Neural progenitor cell (in vitro differentiated cells): ENCODE measurements around the gene FHL1. TPM values are rescaled to one million over a fixed set of nuclear protein-coding genes. Genes with fewer than 3 reads are reported as not detected.

ENCODE experiments used
- DNase-seq: peaks from one replicate; pipeline ENCODE4 v3.0.0-alpha.2; 2016; ENCODE audit warnings: low spot score
- H2AFZ ChIP-seq: fragments of 200-600 bp; sonication (generic); replicated peaks from 2 replicates; pipeline ENCODE4 v1.6.1; 2016; ENCODE audit warnings: antibody characterized with exemption
- H3F3A ChIP-seq: fragments of 200-600 bp; sonication (generic); 2 replicates; pipeline ENCODE4 v1.6.1; 2016; ENCODE audit warnings: antibody characterized with exemption, low read depth
- H3K27ac ChIP-seq: fragments of 200-600 bp; sonication (generic); 2 replicates; pipeline ENCODE4 v1.5.1; 2016; ENCODE audit warnings: mild to moderate bottlenecking
- H3K27me3 ChIP-seq: fragments of 200-600 bp; sonication (generic); 2 replicates; pipeline ENCODE4 v1.6.1; 2016; ENCODE audit warnings: mild to moderate bottlenecking, moderate library complexity
- H3K36me3 ChIP-seq: fragments of 200-600 bp; sonication (generic); 2 replicates; pipeline ENCODE4 v1.5.1; 2016
- H3K4me1 ChIP-seq: fragments of 200-600 bp; sonication (generic); 2 replicates; pipeline ENCODE4 v1.6.1; 2016; ENCODE audit warnings: mixed run types
- H3K4me2 ChIP-seq: fragments of 200-600 bp; sonication (generic); 2 replicates; pipeline ENCODE4 v1.6.1; 2016
- H3K4me3 ChIP-seq: fragments of 200-600 bp; sonication (generic); 2 replicates; pipeline ENCODE4 v1.5.1; 2016
- H3K79me2 ChIP-seq: fragments of 200-600 bp; sonication (generic); 2 replicates; pipeline ENCODE4 v1.6.1; 2016; ENCODE audit warnings: low read depth
- H3K9ac ChIP-seq: fragments of 200-600 bp; sonication (generic); 2 replicates; pipeline ENCODE4 v1.6.1; 2016
- H3K9me3 ChIP-seq: fragments of 200-600 bp; sonication (generic); 2 replicates; pipeline ENCODE4 v1.5.1; 2016; ENCODE audit warnings: low read depth
- H4K20me1 ChIP-seq: fragments of 200-600 bp; sonication (generic); 2 replicates; pipeline ENCODE4 v1.6.1; 2016; ENCODE audit warnings: low read depth
- H3K27ac Mint-ChIP-seq: 3 replicates; pipeline ENCODE4 v1.8.0; 2021; ENCODE audit warnings: mixed read lengths
- H3K27me3 Mint-ChIP-seq: 2 replicates; pipeline ENCODE4 v1.8.0; 2022; ENCODE audit warnings: low read depth, mild to moderate bottlenecking, inconsistent platforms, moderate library complexity, mixed read lengths; ENCODE audit not compliant: insufficient read depth
- H3K36me3 Mint-ChIP-seq: 3 replicates; pipeline ENCODE4 v1.8.0; 2021; ENCODE audit warnings: mixed read lengths
- H3K4me1 Mint-ChIP-seq: 3 replicates; pipeline ENCODE4 v1.8.0; 2021; ENCODE audit warnings: mixed read lengths
- H3K4me3 Mint-ChIP-seq: 3 replicates; pipeline ENCODE4 v1.8.0; 2021; ENCODE audit warnings: mild to moderate bottlenecking, moderate library complexity, mixed read lengths
- H3K9me3 Mint-ChIP-seq: 3 replicates; pipeline ENCODE4 v1.8.0; 2020; ENCODE audit warnings: mixed read lengths
- EZH2 ChIP-seq: fragments of 200-600 bp; sonication (generic); IDR thresholded peaks from 2 replicates; pipeline ENCODE4 v1.6.1; 2017; ENCODE audit warnings: antibody characterized with exemption, mild to moderate bottlenecking, moderate library complexity
- EZH2phosphoT487 ChIP-seq: fragments of 200-600 bp; sonication (generic); IDR thresholded peaks from 2 replicates; pipeline ENCODE4 v1.6.1; 2017; ENCODE audit warnings: antibody characterized with exemption
- total RNA-seq: library from RNA; depleted of rRNA; stranded (reverse); fragments of >200 nt; gene quantifications from 2 replicates; pipeline ENCODE4 v1.2.3, GENCODE V29; 2015; ENCODE audit warnings: low replicate concordance
- TF ChIP-seq, protein P1 (sequence below): fragments of 200-600 bp; sonication (generic); IDR thresholded peaks from 2 replicates; pipeline ENCODE4 v1.5.1; 2017; ENCODE audit warnings: antibody characterized with exemption, mild to moderate bottlenecking

Gene FHL1
- total RNA-seq, 1 donor from 2014 or later, result 67.6 TPM

DNA sequence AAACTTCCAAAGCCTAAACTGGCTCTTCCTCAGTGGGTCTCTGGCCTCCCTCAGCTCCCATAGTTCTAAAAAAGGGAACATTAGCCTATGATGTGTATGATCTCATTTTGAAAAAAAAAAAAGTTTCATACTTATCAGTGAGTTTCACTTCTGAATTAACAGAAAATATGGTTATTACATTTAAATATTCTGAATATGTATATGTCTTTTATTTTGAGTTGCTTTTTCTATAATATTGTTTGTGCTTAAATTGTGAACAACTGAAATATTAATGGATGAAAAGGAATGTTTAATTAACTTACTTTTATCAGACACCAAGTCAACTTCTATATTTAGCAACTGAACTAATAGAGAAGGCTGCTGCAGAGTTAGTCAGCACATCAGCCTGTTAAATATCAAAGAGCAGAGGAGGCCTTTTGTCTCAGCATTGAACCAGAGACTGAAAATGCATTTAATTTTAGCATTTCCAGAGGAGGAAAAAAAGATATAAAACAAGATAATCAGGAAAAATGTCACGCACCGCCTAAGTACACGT is 20.4 kb upstream of the FHL1 start:
- no peak overlapping the region for H3K27ac ChIP-seq
- Mint-ChIP-seq H3K27ac (no peak overlapping the region), H3K9me3 (peaks cover 7% of the 10 kb centered on the region), H3K27me3 (no peaks in the 10 kb centered on the region), H3K36me3 (no peaks in the 10 kb centered on the region), H3K4me1 (peaks cover 7% of the 10 kb centered on the region), H3K4me3 (no peak overlapping the region)
- no peak overlapping the region for H2AFZ ChIP-seq
- no peaks in the 10 kb centered on the region for H3F3A ChIP-seq
- no peaks in the 10 kb centered on the region for H3K79me2 ChIP-seq
- H3K4me3 ChIP-seq, result no peak overlapping the region
- no peaks in the 10 kb centered on the region for H3K36me3 ChIP-seq
- H4K20me1 ChIP-seq, result no peaks in the 10 kb centered on the region
- H3K4me1 ChIP-seq, result no peaks in the 10 kb centered on the region
- H3K4me2 ChIP-seq, result no peak overlapping the region
- TF ChIP-seq EZH2 (no peak), EZH2phosphoT487 (no peak)
- TF ChIP-seq, protein P1, sequence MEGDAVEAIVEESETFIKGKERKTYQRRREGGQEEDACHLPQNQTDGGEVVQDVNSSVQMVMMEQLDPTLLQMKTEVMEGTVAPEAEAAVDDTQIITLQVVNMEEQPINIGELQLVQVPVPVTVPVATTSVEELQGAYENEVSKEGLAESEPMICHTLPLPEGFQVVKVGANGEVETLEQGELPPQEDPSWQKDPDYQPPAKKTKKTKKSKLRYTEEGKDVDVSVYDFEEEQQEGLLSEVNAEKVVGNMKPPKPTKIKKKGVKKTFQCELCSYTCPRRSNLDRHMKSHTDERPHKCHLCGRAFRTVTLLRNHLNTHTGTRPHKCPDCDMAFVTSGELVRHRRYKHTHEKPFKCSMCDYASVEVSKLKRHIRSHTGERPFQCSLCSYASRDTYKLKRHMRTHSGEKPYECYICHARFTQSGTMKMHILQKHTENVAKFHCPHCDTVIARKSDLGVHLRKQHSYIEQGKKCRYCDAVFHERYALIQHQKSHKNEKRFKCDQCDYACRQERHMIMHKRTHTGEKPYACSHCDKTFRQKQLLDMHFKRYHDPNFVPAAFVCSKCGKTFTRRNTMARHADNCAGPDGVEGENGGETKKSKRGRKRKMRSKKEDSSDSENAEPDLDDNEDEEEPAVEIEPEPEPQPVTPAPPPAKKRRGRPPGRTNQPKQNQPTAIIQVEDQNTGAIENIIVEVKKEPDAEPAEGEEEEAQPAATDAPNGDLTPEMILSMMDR, result no peak
- H3K9ac ChIP-seq, result no peak overlapping the region
- H3K27me3 ChIP-seq, result no peaks in the 10 kb centered on the region
- DNase-seq, result no peak
- no peaks in the 10 kb centered on the region for H3K9me3 ChIP-seq

DNA sequence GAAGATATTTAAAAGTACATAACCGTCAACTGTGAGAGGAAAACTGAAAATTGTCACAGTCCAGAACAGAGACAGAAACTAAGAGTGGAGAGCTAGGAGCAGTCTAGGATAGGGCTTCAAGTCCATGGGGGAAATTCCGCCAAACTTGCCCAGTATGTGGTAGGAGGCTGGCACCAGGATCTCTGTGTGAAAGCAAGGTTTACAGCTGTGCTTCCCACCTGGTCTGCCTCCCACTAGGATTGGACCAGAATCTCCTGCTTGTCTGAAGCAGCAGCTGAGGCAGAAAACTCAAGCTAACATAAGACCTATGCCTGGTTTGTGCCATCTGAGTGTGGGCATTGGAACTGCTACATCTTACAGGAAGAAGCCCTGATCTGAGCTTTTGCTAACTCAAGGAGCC is 18.6 kb upstream of the FHL1 start:
- no peaks in the 10 kb centered on the region for H3F3A ChIP-seq
- Mint-ChIP-seq H3K36me3 (no peaks in the 10 kb centered on the region), H3K4me3 (no peak overlapping the region), H3K9me3 (peaks cover 7% of the 10 kb centered on the region), H3K27me3 (peaks cover 2% of the 10 kb centered on the region), H3K4me1 (peaks cover 7% of the 10 kb centered on the region), H3K27ac (no peak overlapping the region)
- no peaks in the 10 kb centered on the region for H3K4me1 ChIP-seq
- no peaks in the 10 kb centered on the region for H3K79me2 ChIP-seq
- H3K27me3 ChIP-seq, result no peaks in the 10 kb centered on the region
- H3K27ac ChIP-seq, result no peak overlapping the region
- no peak overlapping the region for H3K4me3 ChIP-seq
- no peaks in the 10 kb centered on the region for H3K9me3 ChIP-seq
- TF ChIP-seq, protein P1, result no peak
- TF ChIP-seq EZH2phosphoT487, result no peak
- TF ChIP-seq EZH2, result no peak
- no peak overlapping the region for H3K9ac ChIP-seq
- H4K20me1 ChIP-seq, result no peaks in the 10 kb centered on the region
- no peak overlapping the region for H3K4me2 ChIP-seq
- no peak overlapping the region for H2AFZ ChIP-seq
- no peaks in the 10 kb centered on the region for H3K36me3 ChIP-seq
- no peak for DNase-seq

DNA sequence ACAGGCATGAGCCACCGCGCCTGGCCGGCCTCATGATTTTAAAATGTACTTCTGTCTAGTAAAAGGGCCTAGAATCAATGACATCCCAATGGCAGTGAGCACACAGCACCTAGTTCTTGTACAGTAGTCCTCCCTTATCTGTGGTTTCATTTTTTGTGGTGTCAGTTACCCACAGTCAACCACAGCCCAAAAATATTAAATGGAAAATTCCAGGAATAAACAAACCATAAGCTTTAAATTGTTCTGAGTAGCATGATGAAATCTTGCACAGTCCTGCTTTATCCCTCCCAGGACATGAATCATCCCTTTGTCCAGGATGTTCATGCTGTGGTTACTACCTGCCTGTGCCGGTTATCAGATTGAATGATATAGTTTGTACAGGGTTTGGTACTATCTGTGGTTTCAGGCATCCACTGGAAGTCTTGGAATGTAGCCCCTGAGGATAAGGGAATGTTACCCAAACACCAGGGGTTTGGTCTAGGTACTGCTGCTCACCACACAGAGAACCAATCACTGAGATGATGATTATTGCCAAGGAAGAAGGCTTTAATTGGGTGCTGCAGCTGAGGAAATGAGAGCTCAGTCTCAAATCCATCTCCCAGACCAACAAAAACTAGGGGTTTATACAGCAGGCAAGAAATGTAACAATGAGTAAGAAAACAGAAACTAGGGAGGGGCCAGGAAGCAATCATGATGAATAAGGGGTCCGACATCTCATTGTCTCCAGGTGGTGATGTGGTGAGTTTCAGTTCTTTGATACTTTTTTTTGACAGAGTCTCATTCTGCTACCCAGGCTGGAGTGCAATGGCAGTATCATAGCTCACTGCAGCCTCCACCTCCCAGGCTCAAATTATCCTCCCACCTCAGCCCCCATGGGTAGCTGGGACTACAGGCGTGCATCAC is 16.2 kb upstream of the FHL1 start:
- Histone ChIP-seq H3K79me2 (no peaks in the 10 kb centered on the region), H3K9me3 (peaks cover under 1% of the 10 kb centered on the region), H3K4me2 (no peak overlapping the region), H3K27ac (no peak overlapping the region), H3K36me3 (no peaks in the 10 kb centered on the region), H3K4me1 (no peaks in the 10 kb centered on the region), H4K20me1 (no peaks in the 10 kb centered on the region), H2AFZ (no peak overlapping the region), H3F3A (no peaks in the 10 kb centered on the region), H3K27me3 (no peaks in the 10 kb centered on the region), H3K4me3 (no peak overlapping the region), H3K9ac (no peak overlapping the region)
- TF ChIP-seq, protein P1, result no peak
- Mint-ChIP-seq H3K36me3 (no peaks in the 10 kb centered on the region), H3K9me3 (peaks cover 2% of the 10 kb centered on the region), H3K27me3 (peaks cover 2% of the 10 kb centered on the region), H3K4me1 (peaks cover 7% of the 10 kb centered on the region), H3K27ac (no peak overlapping the region), H3K4me3 (no peak overlapping the region)
- no peak for DNase-seq
